Activated CD8-positive, alpha-beta T cell treated with anti-CD3 and anti-CD28 coated beads for 36 hours (primary cell): ENCODE data around the gene GGA3. TPM values are rescaled to one million over a fixed set of nuclear protein-coding genes. Genes with fewer than 3 reads are reported as not detected.
"Not testable (repeated sequence)": the region's sequence is repeated elsewhere in the genome, so short reads cannot be mapped to it uniquely, and the experiment has no call there.

Source experiments
- ATAC-seq: fragments of 200-7000 bp; cut with Tn5 transposase; one replicate; pipeline ENCODE4 v1.10.0; 2021; ENCODE audit warnings: mild to moderate bottlenecking, moderate library complexity
- CTCF ChIA-PET: fragments of 350-600 bp; sonication (Branson Sonifier 250); formaldehyde crosslinking; loops from one replicate; lab custom pipeline; 2021; ENCODE audit warnings: antibody characterized with exemption; lab: Charles Lee
- POLR2A ChIA-PET: fragments of 350-600 bp; sonication (Branson Sonifier 250); formaldehyde crosslinking; loops from one replicate; lab custom pipeline; 2021; ENCODE audit warnings: antibody characterized with exemption; lab: Charles Lee
- DNase-seq: peaks from one replicate; pipeline ENCODE4 v3.0.0-alpha.2; 2020
- H3K27ac Mint-ChIP-seq: one replicate; pipeline ENCODE4 v1.8.0; 2021; ENCODE audit warnings: mild to moderate bottlenecking, mixed read lengths
- H3K27me3 Mint-ChIP-seq: one replicate; pipeline ENCODE4 v1.8.0; 2021; ENCODE audit warnings: mixed read lengths
- H3K36me3 Mint-ChIP-seq: one replicate; pipeline ENCODE4 v1.8.0; 2021; ENCODE audit warnings: low read depth, mixed read lengths
- H3K4me1 Mint-ChIP-seq: one replicate; pipeline ENCODE4 v1.8.0; 2021; ENCODE audit warnings: low read depth, mixed read lengths
- H3K4me3 Mint-ChIP-seq: one replicate; pipeline ENCODE4 v1.8.0; 2021; ENCODE audit warnings: mild to moderate bottlenecking, moderate library complexity, mixed read lengths
- H3K9me3 Mint-ChIP-seq: one replicate; pipeline ENCODE4 v1.8.0; 2021; ENCODE audit warnings: mixed read lengths
- CTCF ChIP-seq: fragments of 200-600 bp; IDR thresholded peaks from one replicate; pipeline ENCODE4 v1.8.0; 2022; ENCODE audit warnings: antibody characterized with exemption, mild to moderate bottlenecking
- intact Hi-C: fragments of 100-400 bp; cut with micrococcal nuclease; formaldehyde crosslinking; loops from one replicate; pipeline ENCODE4 v1.10.0; 2022
- total RNA-seq, 2 experiments: library from RNA; stranded (reverse); gene quantifications; one replicate each; pipeline ENCODE4 v1.2.3, GENCODE V29; 2021

The GGA3 gene
- total RNA-seq, 2 experiments from 2014 or later, result 65.5 to 65.8 TPM

GRCh38 chr17:75219815-75220214 is 41.6 kb downstream of the GGA3 start:
- ATAC-seq, result no peak
- TF ChIP-seq CTCF, result no peak
- Mint-ChIP-seq H3K9me3 (no peaks in the 10 kb centered on the region), H3K27ac (no peak overlapping the region), H3K27me3 (no peaks in the 10 kb centered on the region), H3K4me1 (peaks cover 2% of the 10 kb centered on the region), H3K4me3 (no peak overlapping the region), H3K36me3 (peaks cover 42% of the 10 kb centered on the region)
- no peak for DNase-seq
- intact Hi-C loops, result no loop called here
- ChIA-PET CTCF (interaction anchor here (0.7 to 2.9 kb wide), 3 partner anchors 10 to 20 kb away, joined by 3 to 17 read pairs (median 6); no protein-coding TSS in a partner anchor), POLR2A (interaction anchor here (1.0 to 1.3 kb wide), 5 partner anchors 15 to 45 kb away, joined by 3 to 6 read pairs (median 3); no protein-coding TSS in a partner anchor)

DNA sequence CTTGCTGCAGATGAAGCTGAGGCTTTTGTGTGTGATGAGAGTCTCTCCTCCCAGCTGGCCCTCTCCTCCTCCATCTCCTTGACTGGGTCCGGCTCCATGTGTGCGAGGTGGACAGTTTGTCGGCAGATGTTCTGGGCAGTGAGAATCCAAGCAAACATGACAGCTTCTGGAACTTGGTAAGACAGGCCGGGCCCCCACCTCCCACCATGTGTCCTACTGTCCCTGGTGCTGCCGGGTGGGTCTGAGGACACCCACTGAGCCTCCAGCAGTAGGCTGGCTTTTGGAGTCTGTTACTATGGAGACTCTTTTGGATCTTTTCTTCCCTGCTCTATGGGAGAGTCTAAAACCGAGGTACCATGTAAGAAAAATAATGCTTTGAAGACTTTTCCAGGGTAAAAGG is 43.3 kb downstream of the GGA3 start:
- Mint-ChIP-seq H3K4me1 (peaks cover 2% of the 10 kb centered on the region), H3K9me3 (no peaks in the 10 kb centered on the region), H3K36me3 (peaks cover 47% of the 10 kb centered on the region), H3K27ac (no peak overlapping the region), H3K27me3 (no peaks in the 10 kb centered on the region), H3K4me3 (no peak overlapping the region)
- TF ChIP-seq CTCF, result no peak
- POLR2A ChIA-PET, result interaction anchor here (1.1 to 1.8 kb wide), 3 partner anchors 10 to 42 kb away, joined by 3 to 6 read pairs (median 3); partner anchors contain the start of gene NUP85
- ATAC-seq (no peak), DNase-seq (no peak)
- CTCF ChIA-PET, result interaction anchor here (0.8 to 1.2 kb wide), 3 partner anchors 17 to 256 kb away, joined by 3 read pairs; partner anchors contain the start of gene MIF4GD
- intact Hi-C loops, result no loop called here

- no peak for ATAC-seq
- no peak for TF ChIP-seq CTCF
- Mint-ChIP-seq H3K9me3 (no peaks in the 10 kb centered on the region), H3K4me1 (peaks cover 16% of the 10 kb centered on the region), H3K36me3 (peaks cover 36% of the 10 kb centered on the region), H3K27ac (no peak overlapping the region), H3K4me3 (no peak overlapping the region), H3K27me3 (no peaks in the 10 kb centered on the region)
- no peak for DNase-seq
- ChIA-PET CTCF (interaction anchor here (0.7 to 1.8 kb wide), 5 partner anchors 15 to 149 kb away, joined by 3 to 9 read pairs (median 4); no protein-coding TSS in a partner anchor), POLR2A (interaction anchor here (0.6 to 1.6 kb wide), 5 partner anchors 9 to 314 kb away, joined by 3 to 4 read pairs (median 3); no protein-coding TSS in a partner anchor)
- intact Hi-C loops, result no loop called here
These were observed 52.3 kb downstream of the GGA3 start for GRCh38 chr17:75209061-75209460.

DNA sequence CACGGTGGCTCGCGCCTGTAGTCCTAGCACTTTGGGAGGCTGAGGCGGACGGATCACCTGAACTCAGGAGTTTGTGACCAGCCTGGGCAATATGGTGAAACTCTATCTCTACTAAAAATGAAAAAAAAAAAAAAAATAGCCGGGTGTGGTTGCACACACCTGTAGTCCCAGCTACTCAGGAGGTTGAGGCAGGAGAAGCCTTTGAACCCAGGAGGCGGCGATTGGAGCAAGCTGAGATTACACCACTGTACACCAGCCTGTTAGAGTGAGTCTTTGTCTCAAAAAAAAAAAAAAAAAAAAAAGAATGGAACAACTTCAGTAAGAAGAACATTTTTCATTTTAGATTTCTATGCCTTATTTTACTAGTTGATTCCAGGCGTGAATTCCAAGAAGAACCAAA is 53.2 kb downstream of the GGA3 start:
- Mint-ChIP-seq H3K27ac (no peak overlapping the region), H3K9me3 (no peaks in the 10 kb centered on the region), H3K27me3 (no peaks in the 10 kb centered on the region), H3K4me1 (peaks cover 20% of the 10 kb centered on the region), H3K4me3 (no peak overlapping the region), H3K36me3 (peaks cover 32% of the 10 kb centered on the region)
- POLR2A ChIA-PET, result interaction anchor here (1.2 to 1.8 kb wide), 3 partner anchors 10 to 63 kb away, joined by 3 to 4 read pairs (median 4); partner anchors contain the start of gene MIF4GD
- ATAC-seq (no peak), DNase-seq (no peak)
- no peak for TF ChIP-seq CTCF
- intact Hi-C loops, result no loop called here
- CTCF ChIA-PET, result interaction anchor here (1.0 to 9.3 kb wide), 3 partner anchors 37 to 304 kb away, joined by 3 to 221 read pairs (median 4); no protein-coding TSS in a partner anchor

DNA sequence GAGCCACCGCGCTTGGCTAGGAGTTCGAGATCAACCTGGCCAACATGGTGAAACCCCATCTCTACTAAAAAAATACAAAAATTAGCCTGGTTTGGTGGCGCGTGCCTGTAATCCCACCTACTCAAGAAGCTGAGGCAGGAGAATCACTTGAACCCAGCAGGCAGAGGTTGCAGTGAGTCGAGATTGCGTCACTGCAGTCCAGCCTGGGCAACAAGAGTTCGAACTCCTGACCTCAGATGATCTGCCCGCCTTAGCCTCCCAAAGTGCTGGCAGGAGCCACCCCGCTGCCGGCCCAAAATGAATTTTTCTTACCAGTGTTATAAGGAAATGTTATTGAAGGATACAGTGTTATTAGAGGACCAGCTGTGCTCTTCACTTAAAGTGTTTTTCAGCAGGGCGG is 53.6 kb downstream of the GGA3 start:
- no peaks in the 10 kb centered on the region for H3K9me3 Mint-ChIP-seq
- H3K36me3 Mint-ChIP-seq, result peaks cover 29% of the 10 kb centered on the region
- DNase-seq, result no peak
- H3K4me1 Mint-ChIP-seq, result peaks cover 20% of the 10 kb centered on the region
- ATAC-seq, result no peak
- H3K27ac Mint-ChIP-seq, result no peak overlapping the region
- ChIA-PET POLR2A (interaction anchor here (1.6 to 1.9 kb wide), 4 partner anchors 10 to 94 kb away, joined by 3 to 8 read pairs (median 6); partner anchors contain the start of genes MIF4GD and SLC25A19), CTCF (interaction anchor here (0.8 to 9.3 kb wide), 3 partner anchors 30 to 305 kb away, joined by 3 to 221 read pairs (median 3); no protein-coding TSS in a partner anchor)
- no peak for TF ChIP-seq CTCF
- no peak overlapping the region for H3K4me3 Mint-ChIP-seq
- H3K27me3 Mint-ChIP-seq, result no peaks in the 10 kb centered on the region
- intact Hi-C loops, result no loop called here

DNA sequence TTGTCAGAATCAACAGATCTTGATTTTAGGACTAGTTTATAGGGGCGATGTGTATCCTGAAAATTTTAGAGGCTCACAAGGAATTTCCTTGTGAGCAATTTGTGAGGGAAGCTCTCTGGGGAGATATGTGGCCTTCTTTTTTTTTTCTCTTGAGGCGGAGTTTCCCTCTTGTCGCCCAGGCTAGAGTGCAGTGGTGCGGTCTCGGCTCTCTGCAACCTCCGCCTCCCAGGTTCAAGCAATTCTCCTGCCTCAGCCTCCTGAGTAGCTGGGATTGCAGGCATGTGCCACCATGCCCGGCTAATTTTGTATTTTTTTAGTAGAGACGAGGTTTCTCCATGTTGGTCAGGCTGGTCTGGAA is 54.4 kb downstream of the GGA3 start:
- H3K27me3 Mint-ChIP-seq, intact Hi-C loops, DNase-seq, ATAC-seq, H3K9me3 Mint-ChIP-seq: not testable (repeated sequence)
- POLR2A ChIA-PET, result interaction anchor here (1.0 to 2.0 kb wide), 7 partner anchors 18 to 99 kb away, joined by 3 to 8 read pairs (median 4); partner anchors contain the start of genes MIF4GD and SLC25A19
- H3K4me3 Mint-ChIP-seq, result peak overlapping the region; percentile 95
- peak overlapping the region; percentile 100 for H3K27ac Mint-ChIP-seq
- H3K36me3 Mint-ChIP-seq, result peaks cover 26% of the 10 kb centered on the region
- CTCF ChIA-PET, result interaction anchor here (0.8 to 9.3 kb wide), 5 partner anchors 31 to 93 kb away, joined by 3 to 221 read pairs (median 3); no protein-coding TSS in a partner anchor
- H3K4me1 Mint-ChIP-seq, result peaks cover 20% of the 10 kb centered on the region
